ENCODE data around the gene LIF.

GRCh38 chr22:30289980-30290313 is 43.4 kb upstream of the LIF start:
- TF ChIP-seq EZH2 (IDR thresholded peaks at IDR 0.05; ENCODE audit: insufficient read depth, poor library complexity, severe bottlenecking) (no peak), EZH2phosphoT487 (IDR thresholded peaks at IDR 0.05; ENCODE audit: insufficient read depth, low read depth) (no peak)

Data from GM23248 (cell line).